ENCODE measurements around the gene NIPAL1. TPM values are rescaled to one million over a fixed set of nuclear protein-coding genes. Genes with fewer than 3 reads are reported as not detected.

Gene NIPAL1
- total RNA-seq, 2 donors from 2014 or later, result 3.4 to 8.4 TPM

GRCh38 chr4:48033825-48034413, 17.3 kb downstream of the NIPAL1 start:
- Mint-ChIP-seq H3K27ac (no peak overlapping the region), H3K9me3 (no peaks in the 10 kb centered on the region), H3K27me3 (ENCODE audit: insufficient read depth) (no peaks in the 10 kb centered on the region), H3K36me3 (ENCODE audit: low read depth) (peaks cover 6% of the 10 kb centered on the region), H3K4me3 (no peak overlapping the region), H3K4me1 (peaks cover 23% of the 10 kb centered on the region)
- Histone ChIP-seq H3K9ac (ENCODE audit: extremely low read depth, low read length, poor library complexity, severe bottlenecking) (no peak overlapping the region), H3K4me3 (ENCODE audit: low read length) (peak overlapping the region; percentile 12), H3K4me1 (ENCODE audit: control insufficient read depth, insufficient read depth, low read length) (peaks cover 11% of the 10 kb centered on the region), H3K27ac (ENCODE audit: low read depth, low read length) (no peak overlapping the region), H3K36me3 (ENCODE audit: control insufficient read depth, insufficient read depth, low read length) (no peaks in the 10 kb centered on the region), H3K27me3 (ENCODE audit: control insufficient read depth, insufficient read depth, low read length, poor library complexity, severe bottlenecking) (no peaks in the 10 kb centered on the region), H3K9me3 (ENCODE audit: control insufficient read depth, low read length) (no peaks in the 10 kb centered on the region)
- 90% methylated on average over 1 of the region's 1 CpG; no CpG with 5 or more reads in 1 of the 2 experiments for WGBS, 2 experiments (ENCODE audit: insufficient coverage in 1 of 2, insufficient read length in 1 of 2)
- peak; percentile 82 for DNase-seq
- TF ChIP-seq CTCF (conservative IDR thresholded peaks at IDR 0.05), result peak; percentile 88

GRCh38 chr4:48035952-48036351, 19.4 kb downstream of the NIPAL1 start:
- Mint-ChIP-seq H3K36me3 (ENCODE audit: low read depth) (peaks cover 6% of the 10 kb centered on the region), H3K27ac (no peak overlapping the region), H3K4me1 (peaks cover 14% of the 10 kb centered on the region), H3K9me3 (no peaks in the 10 kb centered on the region), H3K4me3 (no peak overlapping the region), H3K27me3 (ENCODE audit: insufficient read depth) (peaks cover 3% of the 10 kb centered on the region)
- peaks cover 7% of the 10 kb centered on the region for H3K27me3 ChIP-seq (ENCODE audit: control insufficient read depth, insufficient read depth, low read length, poor library complexity, severe bottlenecking)
- H3K9ac ChIP-seq (ENCODE audit: extremely low read depth, low read length, poor library complexity, severe bottlenecking), result no peak overlapping the region
- no peak for TF ChIP-seq CTCF (conservative IDR thresholded peaks at IDR 0.05)
- peaks cover 8% of the 10 kb centered on the region for H3K4me1 ChIP-seq (ENCODE audit: control insufficient read depth, insufficient read depth, low read length)
- no peak overlapping the region for H3K4me3 ChIP-seq (ENCODE audit: low read length)
- no peak overlapping the region for H3K27ac ChIP-seq (ENCODE audit: low read depth, low read length)
- no peak for DNase-seq
- no peaks in the 10 kb centered on the region for H3K9me3 ChIP-seq (ENCODE audit: control insufficient read depth, low read length)
- WGBS, 2 experiments (ENCODE audit: insufficient coverage in 1 of 2, insufficient read length in 1 of 2), result 94 to 100% methylated on average over 3 of the region's 3 CpGs
- no peaks in the 10 kb centered on the region for H3K36me3 ChIP-seq (ENCODE audit: control insufficient read depth, insufficient read depth, low read length)

- Mint-ChIP-seq H3K27ac (no peak overlapping the region), H3K36me3 (ENCODE audit: low read depth) (peaks cover 6% of the 10 kb centered on the region), H3K4me1 (peaks cover 10% of the 10 kb centered on the region), H3K27me3 (ENCODE audit: insufficient read depth) (peaks cover 14% of the 10 kb centered on the region), H3K9me3 (no peaks in the 10 kb centered on the region), H3K4me3 (no peak overlapping the region)
- Histone ChIP-seq H3K4me3 (ENCODE audit: low read length) (no peak overlapping the region), H3K9me3 (ENCODE audit: control insufficient read depth, low read length) (no peaks in the 10 kb centered on the region), H3K36me3 (ENCODE audit: control insufficient read depth, insufficient read depth, low read length) (no peaks in the 10 kb centered on the region), H3K27ac (ENCODE audit: low read depth, low read length) (no peak overlapping the region), H3K27me3 (ENCODE audit: control insufficient read depth, insufficient read depth, low read length, poor library complexity, severe bottlenecking) (peaks cover 19% of the 10 kb centered on the region), H3K4me1 (ENCODE audit: control insufficient read depth, insufficient read depth, low read length) (peaks cover 8% of the 10 kb centered on the region), H3K9ac (ENCODE audit: extremely low read depth, low read length, poor library complexity, severe bottlenecking) (no peak overlapping the region)
- no peak for DNase-seq
- WGBS, 2 experiments (ENCODE audit: insufficient coverage in 1 of 2, insufficient read length in 1 of 2), result 92% methylated on average over 2 of the region's 2 CpGs; no CpG with 5 or more reads in 1 of the 2 experiments
- no peak for TF ChIP-seq CTCF (conservative IDR thresholded peaks at IDR 0.05)
These were observed 20.5 kb downstream of the NIPAL1 start for GRCh38 chr4:48037117-48037462.
